ENCODE data around the gene AKR1C8.

DNA sequence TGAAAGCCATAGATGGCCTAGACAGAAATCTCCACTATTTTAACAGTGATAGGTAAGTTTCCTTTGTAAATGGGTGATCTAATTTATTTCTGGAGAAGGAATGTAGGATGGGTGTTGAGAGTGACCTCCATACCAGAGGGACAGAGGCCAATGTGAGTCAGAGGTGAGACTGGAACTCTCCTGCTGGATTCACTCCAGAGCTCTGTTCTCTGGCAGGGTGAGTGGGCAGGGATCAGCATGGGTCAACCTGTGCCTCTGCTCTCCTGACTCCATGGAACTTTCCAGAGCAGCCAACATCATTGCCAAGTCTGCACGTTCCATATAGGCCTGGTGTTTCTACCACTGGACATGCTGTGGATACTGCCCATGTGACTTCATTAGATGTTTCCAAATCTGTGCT lies 79.3 kb downstream of the AKR1C8 start:
- TF ChIP-seq EZH2 (IDR thresholded peaks at IDR 0.05; ENCODE audit: borderline replicate concordance, insufficient read depth, low read depth, low read length, poor library complexity, severe bottlenecking) = no peak
- TF ChIP-seq, protein P1, sequence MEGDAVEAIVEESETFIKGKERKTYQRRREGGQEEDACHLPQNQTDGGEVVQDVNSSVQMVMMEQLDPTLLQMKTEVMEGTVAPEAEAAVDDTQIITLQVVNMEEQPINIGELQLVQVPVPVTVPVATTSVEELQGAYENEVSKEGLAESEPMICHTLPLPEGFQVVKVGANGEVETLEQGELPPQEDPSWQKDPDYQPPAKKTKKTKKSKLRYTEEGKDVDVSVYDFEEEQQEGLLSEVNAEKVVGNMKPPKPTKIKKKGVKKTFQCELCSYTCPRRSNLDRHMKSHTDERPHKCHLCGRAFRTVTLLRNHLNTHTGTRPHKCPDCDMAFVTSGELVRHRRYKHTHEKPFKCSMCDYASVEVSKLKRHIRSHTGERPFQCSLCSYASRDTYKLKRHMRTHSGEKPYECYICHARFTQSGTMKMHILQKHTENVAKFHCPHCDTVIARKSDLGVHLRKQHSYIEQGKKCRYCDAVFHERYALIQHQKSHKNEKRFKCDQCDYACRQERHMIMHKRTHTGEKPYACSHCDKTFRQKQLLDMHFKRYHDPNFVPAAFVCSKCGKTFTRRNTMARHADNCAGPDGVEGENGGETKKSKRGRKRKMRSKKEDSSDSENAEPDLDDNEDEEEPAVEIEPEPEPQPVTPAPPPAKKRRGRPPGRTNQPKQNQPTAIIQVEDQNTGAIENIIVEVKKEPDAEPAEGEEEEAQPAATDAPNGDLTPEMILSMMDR (IDR thresholded peaks at IDR 0.05) = no peak

Measured in B cell (primary cell).